Loucy (cell line): ENCODE results near the gene HOXA9.

Source experiments
- H2AFZ ChIP-seq: fragments of 200-600 bp; sonication (generic); 2 replicates; pipeline ENCODE4 v1.6.0; 2016; ENCODE audit warnings: antibody characterized with exemption, mild to moderate bottlenecking, low read length, moderate library complexity
- H3F3A ChIP-seq: fragments of 200-600 bp; 2 replicates; pipeline ENCODE4 v1.6.0; 2016; ENCODE audit warnings: antibody characterized with exemption, low read depth, mild to moderate bottlenecking
- H3K27me3 ChIP-seq: fragments of 200-600 bp; sonication (generic); 2 replicates; pipeline ENCODE4 v1.6.1; 2014; ENCODE audit warnings: low read length, mild to moderate bottlenecking; ENCODE audit not compliant: insufficient read depth, poor library complexity, severe bottlenecking
- H3K36me3 ChIP-seq: fragments of 200-600 bp; sonication (generic); 2 replicates; pipeline ENCODE4 v1.6.1; 2016; ENCODE audit warnings: low read length; ENCODE audit not compliant: insufficient read depth
- H3K4me1 ChIP-seq: fragments of 200-600 bp; sonication (generic); 2 replicates; pipeline ENCODE4 v1.5.1; 2014; ENCODE audit warnings: low read length, mild to moderate bottlenecking; ENCODE audit not compliant: insufficient read depth, poor library complexity, severe bottlenecking
- H3K4me2 ChIP-seq: fragments of 200-600 bp; sonication (generic); 2 replicates; pipeline ENCODE4 v1.6.0; 2014; ENCODE audit warnings: antibody characterized with exemption, low read length, low read depth, mild to moderate bottlenecking; ENCODE audit not compliant: poor library complexity, severe bottlenecking
- H3K4me3 ChIP-seq: fragments of 200-600 bp; sonication (generic); 2 replicates; pipeline ENCODE4 v1.5.1; 2014; ENCODE audit warnings: low read length, mild to moderate bottlenecking, mixed read lengths; ENCODE audit not compliant: poor library complexity, severe bottlenecking
- H3K79me2 ChIP-seq: fragments of 200-600 bp; sonication (generic); 2 replicates; pipeline ENCODE4 v1.6.1; 2014; ENCODE audit warnings: low read length; ENCODE audit not compliant: insufficient read depth
- H3K9ac ChIP-seq: fragments of 200-600 bp; sonication (generic); 2 replicates; pipeline ENCODE4 v1.6.0; 2014; ENCODE audit warnings: mild to moderate bottlenecking, low read depth, low read length, moderate library complexity; ENCODE audit not compliant: poor library complexity, severe bottlenecking
- H3K9me2 ChIP-seq: fragments of 200-600 bp; sonication (generic); replicated peaks from 2 replicates; pipeline ENCODE4 v1.6.1; 2016; ENCODE audit warnings: low read depth, low read length, mixed read lengths
- H3K9me3 ChIP-seq: fragments of 200-600 bp; sonication (generic); 2 replicates; pipeline ENCODE4 v1.6.1; 2014; ENCODE audit warnings: mild to moderate bottlenecking, antibody characterized with exemption, low read length, low read depth; ENCODE audit not compliant: insufficient read depth
- H4K20me1 ChIP-seq: fragments of 200-600 bp; sonication (generic); 2 replicates; pipeline ENCODE4 v1.6.0; 2014; ENCODE audit warnings: antibody characterized with exemption, low read length, mild to moderate bottlenecking; ENCODE audit not compliant: insufficient read depth, poor library complexity, severe bottlenecking
- EZH2phosphoT487 ChIP-seq: fragments of 200-600 bp; IDR thresholded peaks from 2 replicates; pipeline ENCODE4 v1.6.1; 2018; ENCODE audit warnings: antibody characterized with exemption, mild to moderate bottlenecking, moderate library complexity, borderline replicate concordance
- TF ChIP-seq, protein P1 (sequence below): fragments of 200-600 bp; sonication (generic); conservative IDR thresholded peaks from 2 replicates; pipeline ENCODE4 v1.5.1; 2014; ENCODE audit warnings: mild to moderate bottlenecking, antibody characterized with exemption, low read length

The HOXA9 gene

DNA sequence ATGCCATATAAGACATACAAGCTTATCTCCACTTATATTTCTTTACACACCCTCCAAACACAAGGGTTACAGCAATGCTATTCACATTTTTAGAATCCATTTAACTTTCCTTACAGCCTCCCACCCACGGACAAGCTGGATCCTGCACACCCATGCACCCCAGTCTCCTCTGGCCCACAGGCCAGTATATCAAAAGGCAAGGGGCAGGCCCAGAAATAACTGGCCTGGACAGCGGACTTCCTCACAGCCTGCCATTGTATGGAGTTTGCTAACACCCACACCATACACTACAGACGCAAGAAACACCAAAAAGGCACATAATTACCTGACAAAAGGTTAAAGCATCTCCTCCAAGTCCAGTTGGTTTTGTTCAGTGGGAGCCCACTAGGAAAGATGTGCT lies 46.8 kb downstream of the HOXA9 start:
- Histone ChIP-seq H3K9me3 (no peaks in the 10 kb centered on the region), H3K36me3 (peaks cover 90% of the 10 kb centered on the region; the same call in 1 of the 2 replicates), H3K9ac (no peak overlapping the region), H3F3A (no peaks in the 10 kb centered on the region), H3K4me3 (no peak overlapping the region), H4K20me1 (peaks cover 48% of the 10 kb centered on the region), H3K27me3 (no peaks in the 10 kb centered on the region), H3K4me2 (no peak overlapping the region), H3K9me2 (no peaks in the 10 kb centered on the region), H2AFZ (no peak overlapping the region), H3K79me2 (peaks cover 95% of the 10 kb centered on the region), H3K4me1 (no peaks in the 10 kb centered on the region)
- TF ChIP-seq EZH2phosphoT487: no peak
- TF ChIP-seq, protein P1, sequence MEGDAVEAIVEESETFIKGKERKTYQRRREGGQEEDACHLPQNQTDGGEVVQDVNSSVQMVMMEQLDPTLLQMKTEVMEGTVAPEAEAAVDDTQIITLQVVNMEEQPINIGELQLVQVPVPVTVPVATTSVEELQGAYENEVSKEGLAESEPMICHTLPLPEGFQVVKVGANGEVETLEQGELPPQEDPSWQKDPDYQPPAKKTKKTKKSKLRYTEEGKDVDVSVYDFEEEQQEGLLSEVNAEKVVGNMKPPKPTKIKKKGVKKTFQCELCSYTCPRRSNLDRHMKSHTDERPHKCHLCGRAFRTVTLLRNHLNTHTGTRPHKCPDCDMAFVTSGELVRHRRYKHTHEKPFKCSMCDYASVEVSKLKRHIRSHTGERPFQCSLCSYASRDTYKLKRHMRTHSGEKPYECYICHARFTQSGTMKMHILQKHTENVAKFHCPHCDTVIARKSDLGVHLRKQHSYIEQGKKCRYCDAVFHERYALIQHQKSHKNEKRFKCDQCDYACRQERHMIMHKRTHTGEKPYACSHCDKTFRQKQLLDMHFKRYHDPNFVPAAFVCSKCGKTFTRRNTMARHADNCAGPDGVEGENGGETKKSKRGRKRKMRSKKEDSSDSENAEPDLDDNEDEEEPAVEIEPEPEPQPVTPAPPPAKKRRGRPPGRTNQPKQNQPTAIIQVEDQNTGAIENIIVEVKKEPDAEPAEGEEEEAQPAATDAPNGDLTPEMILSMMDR: no peak

DNA sequence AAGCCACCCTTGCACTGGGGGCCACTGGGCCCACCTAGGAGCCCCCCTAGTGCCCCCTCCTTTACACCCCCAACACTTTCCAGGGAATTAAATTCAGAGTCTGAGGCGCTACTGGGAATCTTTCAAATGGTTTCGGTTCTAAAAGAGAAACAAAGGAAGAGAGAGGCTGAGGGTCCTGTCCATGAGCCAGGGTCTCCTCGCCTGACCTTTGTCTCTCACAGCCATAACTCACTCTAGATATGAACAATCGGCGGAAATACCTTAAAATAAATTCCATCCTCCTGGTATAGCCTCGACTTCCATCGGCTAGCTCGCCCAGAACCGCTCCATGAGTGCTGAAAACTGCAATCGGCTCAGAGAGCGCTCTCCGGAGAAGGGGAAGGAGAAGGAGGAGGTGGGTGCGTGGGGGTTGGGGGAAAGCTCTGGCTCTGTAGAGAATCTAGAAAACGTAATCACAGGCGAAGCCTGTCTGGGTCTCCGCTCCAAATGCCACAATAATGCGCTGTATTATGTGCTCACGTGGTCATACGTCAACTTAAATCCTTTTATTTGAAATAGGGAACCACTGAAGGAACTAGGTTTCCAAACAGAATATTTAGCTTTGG lies 47.3 kb downstream of the HOXA9 start:
- H3K9ac ChIP-seq: no peak overlapping the region
- no peak overlapping the region for H2AFZ ChIP-seq
- no peak overlapping the region for H3K4me2 ChIP-seq
- no peak for TF ChIP-seq EZH2phosphoT487
- H3K27me3 ChIP-seq: no peaks in the 10 kb centered on the region
- no peaks in the 10 kb centered on the region for H3K9me3 ChIP-seq
- H3K36me3 ChIP-seq: peaks cover 89% of the 10 kb centered on the region; the same call in 1 of the 2 replicates
- no peak overlapping the region for H3K4me3 ChIP-seq
- H3K79me2 ChIP-seq: peaks cover 94% of the 10 kb centered on the region
- no peaks in the 10 kb centered on the region for H3K9me2 ChIP-seq
- H3F3A ChIP-seq: no peaks in the 10 kb centered on the region
- H3K4me1 ChIP-seq: no peaks in the 10 kb centered on the region
- peaks cover 51% of the 10 kb centered on the region for H4K20me1 ChIP-seq

DNA sequence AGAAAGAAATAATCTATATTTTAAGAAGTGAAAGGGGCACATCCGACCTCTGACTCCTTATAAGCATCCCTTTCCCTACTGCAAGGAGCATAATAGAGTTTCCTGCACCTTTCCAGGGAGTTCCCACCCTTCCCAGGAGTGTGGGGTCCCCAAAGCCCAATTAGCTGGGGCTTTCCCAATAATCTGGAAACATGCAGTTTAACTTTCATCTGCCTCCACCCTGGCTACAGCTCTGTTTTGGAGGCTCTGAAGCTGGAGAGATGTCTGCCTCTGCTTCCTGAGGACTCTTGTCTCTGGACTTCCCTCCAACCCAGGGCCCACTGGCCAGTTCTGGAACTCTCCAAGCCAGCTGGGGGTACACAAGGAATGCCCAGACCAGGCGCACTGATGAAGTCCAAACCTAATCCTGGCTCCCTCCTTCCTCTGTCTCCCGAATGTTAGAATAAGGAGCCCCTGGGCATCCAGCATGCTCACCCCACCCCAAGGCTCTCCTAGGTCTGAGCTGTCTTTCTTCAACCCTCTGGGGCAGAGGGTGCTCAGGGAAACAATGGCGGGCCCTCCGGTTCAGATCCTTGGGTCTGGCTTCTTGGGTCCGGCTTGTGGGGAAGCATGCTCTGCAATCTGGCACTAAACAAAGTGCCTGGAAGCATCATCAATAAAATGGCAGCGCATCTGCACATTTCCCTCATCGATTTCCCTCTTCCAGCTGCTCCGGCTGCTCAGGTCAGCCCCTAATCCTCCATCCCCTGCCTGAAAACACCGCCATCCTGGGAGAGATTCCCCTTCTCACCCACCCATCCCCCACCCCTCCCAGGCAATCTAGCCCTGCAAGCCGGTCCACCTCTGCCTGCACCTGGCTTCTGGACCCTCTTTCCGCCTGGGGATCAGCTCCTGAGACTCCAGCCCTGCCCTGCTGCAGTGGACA lies 48.1 kb downstream of the HOXA9 start:
- peaks cover 89% of the 10 kb centered on the region; the same call in 1 of the 2 replicates for H3K36me3 ChIP-seq
- TF ChIP-seq, protein P1: no peak
- TF ChIP-seq EZH2phosphoT487: no peak
- H3K4me3 ChIP-seq: no peak overlapping the region
- no peaks in the 10 kb centered on the region for H3K9me3 ChIP-seq
- no peak overlapping the region for H3K9ac ChIP-seq
- H3K4me1 ChIP-seq: no peaks in the 10 kb centered on the region
- peaks cover 53% of the 10 kb centered on the region for H4K20me1 ChIP-seq
- no peaks in the 10 kb centered on the region for H3F3A ChIP-seq
- no peaks in the 10 kb centered on the region for H3K9me2 ChIP-seq
- H3K27me3 ChIP-seq: no peaks in the 10 kb centered on the region
- H3K79me2 ChIP-seq: peaks cover 94% of the 10 kb centered on the region
- H2AFZ ChIP-seq: no peak overlapping the region
- no peak overlapping the region for H3K4me2 ChIP-seq
